DMS153 treated with DMSO at 0.1 percent for 48 hours (cell line): ENCODE results near the gene GCG.
A peak's percentile ranks its signal among the peaks of the same experiment; 100 is the strongest.

Source experiments
- DNase-seq: peaks from one replicate; lab custom pipeline; 2025; ENCODE audit not compliant: unreplicated experiment; lab: John Stamatoyannopoulos, UW

Gene GCG

GRCh38 chr2:162152147-162152546 is at the start of gene GCG:
GCG (minus strand) TSS chr2:162152247; CDS start chr2:162149178, 3,069 bp downstream.
- no peak for DNase-seq

GRCh38 chr2:162200636-162201035 is 48.6 kb upstream of the GCG start:
- no peak for DNase-seq

DNA sequence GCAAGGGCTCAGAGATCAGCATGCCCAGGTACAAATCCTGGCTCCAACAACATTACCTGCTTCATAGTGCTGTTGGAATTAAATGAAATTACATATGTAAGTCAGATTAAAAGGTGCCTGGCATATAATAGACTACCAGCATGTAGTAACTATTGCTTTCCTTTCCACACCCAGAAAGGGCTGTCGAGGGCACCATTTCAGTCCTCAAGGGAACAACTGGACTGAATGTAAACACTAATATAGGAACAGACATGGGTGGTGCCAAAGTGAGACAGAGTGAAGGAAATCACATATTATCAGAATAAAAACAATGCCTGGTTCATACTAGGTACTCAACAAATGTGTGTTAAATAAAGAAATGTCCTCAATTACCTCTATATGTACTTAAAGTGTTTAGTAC is 47.9 kb upstream of the GCG start:
- no peak for DNase-seq

DNA sequence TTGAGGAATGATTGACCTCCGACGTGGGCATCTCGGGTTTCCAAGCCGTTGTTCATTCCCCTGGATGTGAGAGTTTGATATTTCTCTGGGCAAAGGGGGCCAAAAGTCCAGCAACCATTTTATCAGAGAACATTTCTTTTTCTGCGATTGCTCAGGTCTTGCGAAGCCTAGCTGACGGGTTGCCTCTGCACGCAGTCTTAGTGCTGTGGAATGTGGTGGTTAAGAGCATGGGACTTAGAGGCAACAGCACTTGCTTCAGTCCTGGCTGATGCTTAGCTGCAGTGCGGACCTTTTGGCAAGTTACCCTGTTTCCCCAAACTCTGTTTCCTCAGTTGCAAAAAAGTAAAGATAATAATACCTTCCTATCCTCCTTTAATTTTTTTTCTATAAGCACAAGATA is 46.2 kb upstream of the GCG start:
- no peak for DNase-seq

GRCh38 chr2:162197069-162197825 is 45.2 kb upstream of the GCG start:
- no peak for DNase-seq

DNA sequence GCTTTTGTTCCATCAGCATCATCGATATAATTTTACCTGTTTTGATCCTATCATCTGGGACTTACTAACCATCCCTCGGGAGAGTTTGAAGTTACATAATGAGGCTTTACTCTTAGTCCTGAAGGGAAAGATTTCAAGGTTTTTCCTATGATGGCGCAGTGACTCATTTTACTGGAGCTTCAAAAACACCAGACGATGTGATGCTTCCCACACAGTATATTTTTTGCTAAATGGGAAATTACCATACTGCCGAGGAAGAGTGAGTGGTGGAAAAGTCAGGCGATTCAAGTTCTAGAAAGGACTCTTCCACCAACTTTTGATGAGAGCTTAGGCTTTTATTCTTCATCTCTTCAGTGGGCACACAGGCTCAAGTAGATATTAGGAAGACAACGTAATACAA is 44.6 kb upstream of the GCG start:
- no peak for DNase-seq

GRCh38 chr2:162188451-162188850 is 36.4 kb upstream of the GCG start:
- DNase-seq = no peak

GRCh38 chr2:162185541-162186232 is 33.6 kb upstream of the GCG start:
- DNase-seq = no peak

GRCh38 chr2:162184821-162185450 is 32.9 kb upstream of the GCG start:
- DNase-seq = peak; percentile 76

- peak; percentile 37 for DNase-seq
Measured at GRCh38 chr2:162184359-162184758, 32.3 kb upstream of the GCG start.

DNA sequence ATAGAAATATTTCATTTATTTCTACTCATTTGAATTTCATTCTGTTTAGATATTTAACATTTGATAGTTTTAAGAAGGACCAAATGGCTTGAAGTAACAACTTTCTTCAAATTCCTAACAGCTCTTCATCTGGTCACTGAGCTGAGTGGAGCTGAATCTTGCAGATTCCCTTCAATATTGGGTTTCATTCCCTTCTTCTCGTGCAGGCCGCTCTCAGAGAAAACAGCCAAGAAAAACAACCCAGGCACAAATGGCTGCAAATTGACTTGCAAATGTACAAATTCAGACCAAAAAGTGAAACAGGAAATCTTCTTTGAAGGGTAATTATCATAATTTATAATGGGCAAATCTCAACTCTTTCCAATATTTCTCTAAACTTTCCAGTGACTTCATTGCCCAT is 30.3 kb upstream of the GCG start:
- DNase-seq = no peak

DNA sequence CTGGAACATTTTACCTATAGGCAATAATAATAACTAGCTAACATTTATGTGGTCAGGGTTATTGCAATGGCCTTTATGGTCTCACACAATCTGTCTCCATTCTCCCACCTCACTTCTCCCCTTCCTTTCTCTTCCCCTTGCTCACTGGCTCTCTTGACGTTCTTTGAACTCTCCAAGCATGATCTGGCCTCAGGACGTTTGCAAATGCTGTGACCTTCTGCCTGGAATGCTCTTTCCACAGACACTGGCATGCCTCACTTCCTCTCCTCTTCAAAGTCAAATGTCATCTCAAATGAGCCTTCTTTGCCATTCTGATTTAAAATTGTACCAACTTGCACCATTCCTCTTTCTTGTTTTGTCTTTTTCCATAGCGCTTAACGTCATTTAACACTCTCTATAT is 25.3 kb upstream of the GCG start:
- no peak for DNase-seq

GRCh38 chr2:162175714-162176113 is 23.7 kb upstream of the GCG start:
- no peak for DNase-seq

- no peak for DNase-seq
Measured at GRCh38 chr2:162174746-162175145, 22.7 kb upstream of the GCG start.

- no peak for DNase-seq
Measured at GRCh38 chr2:162172802-162173370, 20.8 kb upstream of the GCG start.

DNA sequence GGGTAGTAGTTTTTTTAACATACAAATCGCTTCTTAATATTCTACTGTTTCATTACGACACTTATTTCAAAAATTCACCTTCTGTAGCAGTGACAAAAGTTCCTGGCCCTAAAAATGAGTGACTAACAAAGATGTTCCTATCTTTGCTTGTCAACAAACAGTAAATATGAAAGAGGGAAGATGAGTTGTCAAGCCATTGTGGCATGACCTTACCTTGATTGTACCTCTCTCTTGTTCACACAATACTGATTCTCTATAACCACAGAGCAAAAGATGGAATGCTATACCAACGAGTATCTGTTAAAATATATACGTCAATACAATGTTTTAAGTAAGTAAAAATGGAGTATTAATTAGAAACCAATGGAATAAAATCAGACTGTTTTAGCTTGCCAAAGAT is 14.7 kb upstream of the GCG start:
- no peak for DNase-seq

DNA sequence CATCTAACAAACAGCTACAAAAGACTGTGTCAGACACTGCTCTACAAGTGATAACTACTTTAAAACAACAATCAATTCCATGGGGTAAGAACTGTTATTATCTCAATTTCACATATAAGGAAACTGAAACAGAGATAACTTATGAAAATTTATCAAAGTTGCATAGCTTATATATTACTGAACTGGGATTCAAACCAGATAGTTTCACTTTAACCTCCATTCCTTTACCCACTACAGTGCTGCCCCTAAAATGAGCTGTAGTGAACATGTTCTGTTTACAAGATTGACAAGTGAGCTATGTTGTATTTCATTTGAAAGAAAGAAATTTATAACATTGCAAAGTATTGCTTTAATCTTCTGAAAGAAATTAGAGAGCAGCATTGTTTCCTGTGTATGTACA is 14.1 kb upstream of the GCG start:
- DNase-seq = no peak

DNA sequence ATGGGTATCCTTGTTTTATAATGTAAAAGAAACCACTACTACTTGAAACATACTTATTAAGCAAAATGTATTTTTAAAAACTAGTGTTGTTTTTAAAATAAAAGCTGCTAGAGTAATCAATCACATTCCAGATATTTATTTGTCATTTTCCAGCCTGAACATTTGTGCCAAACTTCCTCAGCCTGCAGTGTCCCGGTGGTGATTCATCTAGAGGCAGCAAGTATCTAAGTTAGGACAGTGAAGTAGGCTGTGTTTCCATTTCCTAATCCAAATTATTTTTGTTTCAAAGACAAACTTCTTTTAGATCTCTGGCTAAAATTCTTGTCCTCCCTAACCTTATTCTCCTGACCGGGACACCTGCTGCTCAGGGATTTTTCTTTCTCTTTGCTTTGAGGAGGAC is 12.8 kb upstream of the GCG start:
- DNase-seq = no peak

- no peak for DNase-seq
Measured at GRCh38 chr2:162159446-162159845, 7.4 kb upstream of the GCG start.

DNA sequence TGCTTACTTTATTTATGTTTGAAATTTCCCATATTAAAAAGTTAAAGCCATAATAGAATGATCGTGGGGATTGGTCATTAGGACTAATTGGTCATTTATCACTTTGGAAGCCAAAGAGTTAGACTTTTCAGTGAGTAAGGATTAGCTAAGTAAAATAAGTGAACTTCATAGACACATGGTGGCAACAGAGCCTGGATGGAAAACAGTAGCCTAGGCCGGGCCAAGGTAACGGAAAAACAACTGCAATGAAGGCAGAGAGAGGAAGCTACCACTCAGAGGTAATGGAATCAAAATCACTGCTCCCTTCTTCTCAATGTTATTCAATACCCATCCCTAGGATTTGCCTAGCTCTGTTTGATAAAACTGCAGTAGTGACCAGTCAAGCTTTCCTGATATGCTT is 4.1 kb upstream of the GCG start:
- DNase-seq = no peak

DNA sequence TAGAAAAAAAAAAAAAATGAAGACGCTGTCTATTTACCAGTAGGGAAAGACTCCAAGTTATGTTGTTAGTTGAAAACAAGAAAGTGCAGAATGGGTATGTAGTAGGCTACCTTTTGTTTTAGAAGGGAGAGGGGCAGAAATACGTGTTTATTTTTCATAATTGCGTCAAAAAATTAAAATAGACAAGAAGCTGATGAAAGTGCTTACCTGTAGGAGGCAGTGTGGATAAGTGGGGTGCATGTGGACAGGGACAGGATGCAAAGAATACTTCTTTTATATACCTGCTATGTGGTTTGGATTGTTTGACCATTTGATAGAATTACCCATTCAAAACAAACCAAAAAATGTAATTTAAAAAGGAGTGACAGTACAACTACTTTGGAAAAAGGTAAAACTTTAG is 3.0 kb upstream of the GCG start:
- DNase-seq = no peak
